GM18502 (cell line): ENCODE data around the gene BNC2.
"Not testable (repeated sequence)": the region's sequence is repeated elsewhere in the genome, so short reads cannot be mapped to it uniquely, and the experiment has no call there.

ENCODE experiments used
- ATAC-seq: cut with Tn5 transposase; IDR thresholded peaks from one replicate; pipeline ENCODE4 v1.9.1; 2021; ENCODE audit warnings: mild to moderate bottlenecking; ENCODE audit not compliant: unreplicated experiment, poor library complexity

Gene BNC2

DNA sequence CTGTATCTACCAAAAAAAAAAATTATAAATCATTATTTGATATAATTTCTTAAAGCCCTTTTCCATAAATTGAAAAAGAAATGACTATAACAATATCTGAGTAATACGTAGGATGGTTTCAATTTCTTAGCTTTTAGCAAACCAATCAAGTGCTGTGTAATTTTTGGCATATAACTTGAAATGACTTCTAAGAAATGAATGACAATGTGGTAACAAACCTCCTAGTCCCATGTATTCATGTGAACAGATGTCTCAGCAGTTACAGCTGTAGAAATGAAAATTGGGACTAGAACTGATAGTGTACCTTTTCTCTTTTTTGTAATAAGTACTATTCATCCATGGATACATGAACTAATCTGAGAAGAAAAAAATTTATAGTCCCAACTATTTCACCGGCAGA, 307.0 kb downstream of the BNC2 start:
- ATAC-seq: no peak

GRCh38 chr9:16561121-16561520, 309.3 kb downstream of the BNC2 start:
- no peak for ATAC-seq

- no peak for ATAC-seq
These were observed 310.9 kb downstream of the BNC2 start for GRCh38 chr9:16559418-16560188.

- ATAC-seq: no peak
These were observed 314.7 kb downstream of the BNC2 start for GRCh38 chr9:16555802-16556201.

- no peak for ATAC-seq
These were observed 316.5 kb downstream of the BNC2 start for GRCh38 chr9:16553869-16554540.

DNA sequence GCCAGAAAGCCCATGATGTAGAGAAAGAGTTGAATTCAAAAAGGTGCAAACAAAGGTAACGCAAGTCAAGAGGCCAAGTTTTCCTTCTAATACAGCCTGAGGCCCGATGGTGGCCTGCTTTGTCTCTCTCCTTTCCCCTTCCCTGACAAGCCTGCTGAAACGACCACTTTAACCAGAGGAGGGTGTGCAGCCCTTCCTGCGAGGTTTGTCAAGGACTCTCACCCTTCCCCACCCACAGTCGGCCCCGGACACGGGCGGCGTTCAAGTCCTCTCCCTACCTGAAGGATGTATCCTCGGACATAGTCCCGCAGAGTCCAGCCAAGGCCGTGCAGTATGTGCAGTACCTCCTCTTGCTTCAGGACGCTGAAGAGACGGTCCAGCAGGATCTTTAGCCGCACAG, 318.2 kb downstream of the BNC2 start:
- ATAC-seq: no peak

DNA sequence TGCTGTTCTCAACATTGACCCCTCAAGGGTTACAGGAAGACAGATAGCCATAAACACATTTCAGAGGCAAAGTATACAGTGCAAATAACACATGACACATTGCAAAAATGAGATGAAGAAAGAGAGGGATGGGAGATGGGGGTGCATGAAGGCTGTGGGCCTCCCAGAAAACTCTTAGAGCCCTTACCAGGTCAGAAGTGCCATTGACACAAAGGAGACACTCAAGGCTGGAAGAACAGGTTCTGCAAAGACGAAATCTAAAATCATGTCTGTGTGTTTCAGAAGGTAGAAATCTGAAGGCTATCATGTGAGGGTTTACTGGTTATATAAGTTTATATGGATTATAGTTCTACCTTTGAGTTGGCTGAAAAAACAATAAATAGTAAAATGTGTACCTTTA, 318.8 kb downstream of the BNC2 start:
- no peak for ATAC-seq

DNA sequence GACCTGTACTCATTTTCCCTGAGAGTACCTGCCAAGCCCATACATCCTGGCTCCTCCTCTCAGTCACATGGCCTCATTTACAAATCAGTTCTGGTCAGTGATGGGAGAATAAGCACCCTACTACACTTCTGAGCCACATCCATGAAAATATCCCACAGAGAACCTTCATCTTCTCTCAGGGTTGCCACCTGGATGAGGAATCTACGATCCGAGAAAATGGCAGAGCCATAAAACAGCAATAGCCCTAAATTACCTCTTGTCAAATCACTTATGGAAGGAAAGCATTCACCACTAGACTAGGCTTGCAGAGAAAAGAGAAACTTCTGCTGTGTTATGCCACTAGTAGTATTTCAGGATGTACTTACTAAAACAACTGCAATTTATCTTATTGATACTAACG, 324.8 kb downstream of the BNC2 start:
- ATAC-seq: no peak

DNA sequence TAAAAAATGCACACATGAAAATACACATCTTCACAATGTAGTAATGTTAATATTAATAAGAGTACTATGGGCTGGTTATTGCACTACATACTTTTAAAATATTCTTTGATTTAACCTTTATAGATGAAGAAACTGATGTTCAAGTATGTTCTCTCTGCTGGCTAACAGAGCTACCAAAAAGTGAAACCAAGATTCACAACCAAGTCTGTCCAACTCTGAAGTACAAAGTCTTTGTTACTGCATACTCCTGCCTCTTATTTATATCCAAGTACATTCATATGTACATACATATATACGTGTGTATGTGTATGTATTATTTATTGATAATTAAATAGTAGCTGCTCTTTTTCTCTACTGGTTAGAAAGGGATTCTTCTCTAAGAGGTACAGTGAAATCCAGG, 325.6 kb downstream of the BNC2 start:
- no peak for ATAC-seq

GRCh38 chr9:16543686-16544085, 326.8 kb downstream of the BNC2 start:
- no peak for ATAC-seq

DNA sequence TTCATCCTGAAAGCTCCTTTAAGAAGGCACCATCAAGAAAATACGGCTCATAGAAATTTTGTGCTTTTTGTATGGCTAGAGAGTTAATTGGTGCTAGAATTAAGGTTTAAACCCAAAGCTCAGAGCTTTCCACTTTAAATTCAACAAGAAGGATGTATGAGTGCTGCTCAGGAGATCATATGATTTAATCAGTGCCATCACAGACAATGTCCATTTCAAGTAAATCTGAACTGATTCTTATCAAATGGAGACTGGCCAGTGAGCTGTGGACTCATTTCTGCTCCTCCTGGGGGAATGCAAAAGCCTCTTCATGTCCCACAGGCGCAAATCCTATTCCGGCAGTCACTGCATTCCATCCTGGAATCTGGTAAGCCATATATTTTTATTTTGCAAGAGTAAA, 327.2 kb downstream of the BNC2 start:
- ATAC-seq: no peak

DNA sequence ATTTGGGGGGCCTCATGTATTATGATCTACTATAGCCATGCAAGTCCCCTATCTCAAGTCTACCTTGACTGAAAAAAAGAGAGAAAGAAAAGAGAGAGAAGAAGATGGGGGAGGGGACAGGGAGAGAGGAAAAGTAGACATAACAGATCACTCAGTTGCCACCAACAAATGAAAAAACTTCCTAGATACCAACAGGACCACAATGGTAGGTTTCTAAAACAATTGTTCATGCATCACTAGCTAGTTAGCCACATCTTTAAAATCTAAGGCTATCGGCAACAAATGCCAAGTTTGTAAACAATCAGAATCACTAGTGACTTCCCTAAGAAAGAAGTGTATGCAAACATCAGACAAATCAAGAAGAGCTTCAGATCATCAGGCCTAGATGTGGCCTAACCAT, 328.2 kb downstream of the BNC2 start:
- ATAC-seq: no peak

DNA sequence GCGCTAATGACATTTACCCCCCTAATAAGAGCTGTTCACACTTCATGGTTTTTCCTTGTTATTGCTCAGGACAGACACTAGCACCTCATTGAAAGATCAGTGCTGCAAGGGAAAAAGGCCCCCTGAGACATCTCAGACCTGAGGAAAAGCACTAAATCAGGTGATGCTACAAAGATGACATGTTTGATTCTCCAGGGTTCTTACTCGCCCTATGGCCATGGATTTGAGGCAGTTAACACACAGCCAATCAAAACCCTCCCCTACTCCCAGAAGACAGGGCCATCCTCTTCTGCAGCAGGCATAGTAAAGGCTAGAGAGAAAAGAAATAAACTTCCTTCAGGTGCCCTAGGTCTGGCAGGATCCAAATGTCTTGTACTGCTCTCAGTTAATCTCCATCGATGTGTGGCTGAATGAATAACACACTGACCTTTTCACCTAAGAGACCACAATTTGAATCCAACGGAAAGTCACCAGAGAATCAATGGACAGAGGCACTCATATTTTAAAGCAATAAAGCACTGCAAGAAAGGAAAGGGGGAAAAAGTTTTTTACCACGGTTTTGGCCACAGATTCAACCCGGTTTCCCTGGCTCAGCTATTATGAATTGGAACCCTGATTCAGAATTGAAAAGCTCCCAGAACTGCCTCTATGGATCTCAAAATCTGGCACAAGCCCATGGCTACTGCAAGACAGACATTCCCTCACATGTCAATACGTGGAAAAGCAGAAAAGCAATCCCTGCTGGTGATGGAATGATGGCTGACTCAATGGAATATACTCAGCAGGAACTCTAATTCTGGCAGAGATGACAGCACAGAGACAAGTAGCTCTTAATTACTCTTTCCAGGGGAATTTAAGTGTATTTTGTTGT, 329.5 kb downstream of the BNC2 start:
- no peak for ATAC-seq

DNA sequence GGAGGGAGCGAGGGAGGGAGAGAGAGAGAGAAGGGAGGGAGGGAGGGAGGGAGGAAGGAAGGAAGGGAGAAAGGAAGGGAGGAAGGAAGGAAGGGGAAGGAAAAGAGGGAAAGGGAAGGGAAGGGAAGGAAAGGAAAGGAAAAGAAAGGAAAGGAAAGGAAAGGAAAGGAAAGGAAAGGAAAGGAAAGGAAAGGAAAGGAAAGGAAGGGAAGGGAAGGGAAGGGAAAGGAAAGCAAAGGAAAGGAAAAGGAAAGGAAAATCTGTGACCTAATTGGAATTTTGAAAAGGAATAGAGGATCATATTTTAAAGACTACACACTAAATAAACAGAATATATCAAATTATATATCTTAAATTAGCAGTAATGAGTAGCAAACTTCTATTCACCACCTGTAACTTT, 330.8 kb downstream of the BNC2 start:
- ATAC-seq: not testable (repeated sequence)

DNA sequence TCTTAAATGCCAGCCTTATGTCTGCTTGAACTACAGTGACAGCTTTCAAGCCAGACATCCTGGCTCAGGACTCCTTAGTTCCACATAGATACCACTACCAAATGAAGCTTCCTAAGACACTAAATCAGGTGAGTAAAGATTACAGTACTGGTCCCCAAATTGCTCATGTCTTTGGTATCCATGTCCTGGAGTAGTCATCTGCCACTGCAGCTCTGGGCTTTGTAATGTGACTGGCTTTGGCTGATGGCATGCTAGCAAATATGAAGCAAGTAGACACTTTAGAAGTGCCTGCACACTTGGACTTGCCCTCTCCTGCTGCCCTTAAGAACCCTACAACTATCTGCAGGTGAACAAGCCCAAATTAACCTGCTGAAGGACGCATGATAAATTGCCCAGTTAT, 334.9 kb downstream of the BNC2 start:
- ATAC-seq: no peak

- no peak for ATAC-seq
These were observed 337.6 kb downstream of the BNC2 start for GRCh38 chr9:16532681-16533450.

- no peak for ATAC-seq
These were observed 338.2 kb downstream of the BNC2 start for GRCh38 chr9:16532272-16532671.

DNA sequence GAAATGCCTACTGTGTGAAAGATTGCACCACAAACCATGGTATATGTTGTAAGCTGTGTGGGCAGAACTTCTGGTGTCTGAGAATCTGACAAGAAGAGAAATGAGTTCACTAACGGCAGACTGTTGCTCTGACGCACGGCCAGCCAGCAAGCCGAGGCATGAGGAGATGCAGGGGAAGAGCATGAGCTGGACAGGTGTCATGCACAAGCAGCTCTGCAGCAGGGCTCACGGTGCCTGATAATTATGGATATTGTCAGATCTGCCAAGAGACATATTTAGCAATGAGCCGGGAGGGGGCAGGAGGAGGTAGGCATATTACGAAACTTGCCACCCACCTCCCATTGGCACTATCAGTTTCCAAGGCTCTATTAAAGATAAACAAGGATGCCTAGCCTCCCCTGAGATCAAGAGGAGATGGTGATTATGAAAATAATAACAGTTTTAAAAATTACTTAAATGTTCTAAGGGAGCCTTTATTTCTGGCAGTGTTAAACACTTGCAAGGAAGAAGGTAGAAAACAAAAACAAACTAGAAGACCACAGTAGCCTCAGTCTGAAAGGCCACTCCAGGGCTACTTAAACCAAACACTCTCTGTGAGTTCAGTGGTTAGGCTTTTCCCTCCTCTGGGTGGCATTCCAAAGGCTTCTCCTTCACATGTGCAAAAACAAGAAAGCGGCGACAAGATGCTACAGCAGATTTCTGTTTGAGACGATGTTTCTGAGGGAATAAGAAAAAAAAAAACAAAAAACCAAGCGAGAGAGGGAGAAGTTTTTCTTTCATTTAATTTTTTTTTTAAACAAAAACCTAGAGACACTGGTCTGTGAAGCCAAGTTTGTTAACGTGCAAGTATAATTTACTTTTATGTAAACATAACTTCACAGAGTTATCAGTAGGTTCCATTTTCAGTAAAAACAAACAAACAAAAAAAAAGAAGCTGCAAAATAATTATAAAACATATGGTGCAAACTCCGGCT, 339.5 kb downstream of the BNC2 start:
- ATAC-seq: no peak

- ATAC-seq: no peak
These were observed 342.9 kb downstream of the BNC2 start for GRCh38 chr9:16527573-16527972.
